Neural crest cell (in vitro differentiated cells): ENCODE measurements around the gene ZNF398. TPM values are rescaled to one million over a fixed set of nuclear protein-coding genes. Genes with fewer than 3 reads are reported as not detected.

Source experiments
- DNase-seq: peaks from one replicate; pipeline ENCODE4 v3.0.0; 2021; ENCODE audit warnings: low read depth, mixed read lengths, low spot score
- H3K27ac Mint-ChIP-seq: one replicate; pipeline ENCODE4 v1.8.0; 2021; ENCODE audit warnings: mild to moderate bottlenecking, mixed read lengths; ENCODE audit not compliant: unreplicated experiment
- H3K27me3 Mint-ChIP-seq: 2 replicates; pipeline ENCODE4 v1.8.0; 2021; ENCODE audit warnings: low read depth, mild to moderate bottlenecking, mixed read lengths
- H3K36me3 Mint-ChIP-seq: 2 replicates; pipeline ENCODE4 v1.8.0; 2021; ENCODE audit warnings: low read depth, mild to moderate bottlenecking, mixed read lengths
- H3K4me1 Mint-ChIP-seq: 2 replicates; pipeline ENCODE4 v1.8.0; 2021; ENCODE audit warnings: mixed read lengths
- H3K4me3 Mint-ChIP-seq: one replicate; pipeline ENCODE4 v1.8.0; 2021; ENCODE audit warnings: mild to moderate bottlenecking, mixed read lengths
- H3K9me3 Mint-ChIP-seq: 2 replicates; pipeline ENCODE4 v1.8.0; 2021; ENCODE audit warnings: mixed read lengths
- total RNA-seq: library from RNA; stranded (reverse); gene quantifications from 2 replicates; pipeline ENCODE4 v1.2.1, GENCODE V29; 2021
- TF ChIP-seq, protein P1 (sequence below): fragments of 200-600 bp; sonication (generic); conservative IDR thresholded peaks from 2 replicates; pipeline ENCODE4 v1.5.0; 2021; ENCODE audit warnings: antibody characterized with exemption, mild to moderate bottlenecking

The ZNF398 gene
- total RNA-seq, 1 donor from 2014 or later: 19.6 TPM

GRCh38 chr7:149197675-149198074 lies 50.4 kb downstream of the ZNF398 start:
- H3K27me3 Mint-ChIP-seq: no peaks in the 10 kb centered on the region
- TF ChIP-seq, protein P1, sequence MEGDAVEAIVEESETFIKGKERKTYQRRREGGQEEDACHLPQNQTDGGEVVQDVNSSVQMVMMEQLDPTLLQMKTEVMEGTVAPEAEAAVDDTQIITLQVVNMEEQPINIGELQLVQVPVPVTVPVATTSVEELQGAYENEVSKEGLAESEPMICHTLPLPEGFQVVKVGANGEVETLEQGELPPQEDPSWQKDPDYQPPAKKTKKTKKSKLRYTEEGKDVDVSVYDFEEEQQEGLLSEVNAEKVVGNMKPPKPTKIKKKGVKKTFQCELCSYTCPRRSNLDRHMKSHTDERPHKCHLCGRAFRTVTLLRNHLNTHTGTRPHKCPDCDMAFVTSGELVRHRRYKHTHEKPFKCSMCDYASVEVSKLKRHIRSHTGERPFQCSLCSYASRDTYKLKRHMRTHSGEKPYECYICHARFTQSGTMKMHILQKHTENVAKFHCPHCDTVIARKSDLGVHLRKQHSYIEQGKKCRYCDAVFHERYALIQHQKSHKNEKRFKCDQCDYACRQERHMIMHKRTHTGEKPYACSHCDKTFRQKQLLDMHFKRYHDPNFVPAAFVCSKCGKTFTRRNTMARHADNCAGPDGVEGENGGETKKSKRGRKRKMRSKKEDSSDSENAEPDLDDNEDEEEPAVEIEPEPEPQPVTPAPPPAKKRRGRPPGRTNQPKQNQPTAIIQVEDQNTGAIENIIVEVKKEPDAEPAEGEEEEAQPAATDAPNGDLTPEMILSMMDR: no peak
- no peak for DNase-seq

GRCh38 chr7:149198161-149198816 lies 51.0 kb downstream of the ZNF398 start:
- Mint-ChIP-seq H3K36me3 (peaks cover 30% of the 10 kb centered on the region), H3K4me3 (peak overlapping the region; percentile 94), H3K4me1 (peaks cover 8% of the 10 kb centered on the region), H3K27ac (no peak overlapping the region), H3K9me3 (no peaks in the 10 kb centered on the region), H3K27me3 (no peaks in the 10 kb centered on the region)
- no peak for DNase-seq
- TF ChIP-seq, protein P1: no peak

More at GRCh38 chr7:149197675-149198074, 50.4 kb downstream of the ZNF398 start:
- H3K27ac Mint-ChIP-seq: no peak overlapping the region
- peaks cover 8% of the 10 kb centered on the region for H3K4me1 Mint-ChIP-seq
- H3K36me3 Mint-ChIP-seq: peaks cover 30% of the 10 kb centered on the region
- no peaks in the 10 kb centered on the region for H3K9me3 Mint-ChIP-seq
- peak overlapping the region; percentile 94 for H3K4me3 Mint-ChIP-seq

DNA sequence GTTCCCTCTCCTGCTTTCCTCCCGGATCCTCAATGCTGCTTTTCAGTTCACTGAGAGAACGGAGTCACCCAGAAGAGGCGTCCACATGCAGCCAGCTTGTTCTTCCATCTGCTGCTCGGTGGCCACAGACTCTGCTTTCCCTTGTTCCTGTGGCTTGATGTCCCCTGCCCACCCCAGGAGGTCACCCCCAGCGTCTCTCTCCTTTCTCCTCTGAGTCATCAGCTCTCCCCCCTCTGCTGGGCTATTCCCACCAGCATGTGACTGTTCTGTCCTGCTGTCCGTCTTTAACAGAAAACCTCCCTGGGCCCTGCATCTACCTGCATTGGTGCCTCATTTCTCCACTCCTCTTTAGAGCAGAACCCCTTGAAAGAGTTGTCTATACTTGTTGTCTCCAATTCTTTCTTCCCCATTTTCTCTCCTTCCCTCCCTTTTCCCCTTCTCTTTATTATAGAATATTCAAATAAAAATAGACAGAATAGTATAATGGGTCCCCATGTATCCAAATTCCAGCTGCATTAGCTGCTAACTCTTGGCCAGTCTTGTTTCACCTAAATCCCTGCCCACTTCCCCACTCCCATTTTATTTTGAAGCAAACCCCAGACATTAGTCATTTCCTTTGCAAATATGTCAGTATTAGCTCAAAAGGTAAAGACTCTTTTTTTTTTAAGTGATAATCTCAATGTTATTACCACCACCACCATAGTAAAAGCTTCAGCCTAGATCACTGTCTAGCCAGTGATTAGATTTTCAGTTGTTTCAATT lies 52.2 kb downstream of the ZNF398 start:
- H3K9me3 Mint-ChIP-seq: no peaks in the 10 kb centered on the region
- peaks cover 8% of the 10 kb centered on the region for H3K4me1 Mint-ChIP-seq
- TF ChIP-seq, protein P1: no peak
- no peaks in the 10 kb centered on the region for H3K27me3 Mint-ChIP-seq
- no peak overlapping the region for H3K27ac Mint-ChIP-seq
- no peak for DNase-seq
- peaks cover 39% of the 10 kb centered on the region for H3K36me3 Mint-ChIP-seq
- H3K4me3 Mint-ChIP-seq: peak overlapping the region; percentile 81

DNA sequence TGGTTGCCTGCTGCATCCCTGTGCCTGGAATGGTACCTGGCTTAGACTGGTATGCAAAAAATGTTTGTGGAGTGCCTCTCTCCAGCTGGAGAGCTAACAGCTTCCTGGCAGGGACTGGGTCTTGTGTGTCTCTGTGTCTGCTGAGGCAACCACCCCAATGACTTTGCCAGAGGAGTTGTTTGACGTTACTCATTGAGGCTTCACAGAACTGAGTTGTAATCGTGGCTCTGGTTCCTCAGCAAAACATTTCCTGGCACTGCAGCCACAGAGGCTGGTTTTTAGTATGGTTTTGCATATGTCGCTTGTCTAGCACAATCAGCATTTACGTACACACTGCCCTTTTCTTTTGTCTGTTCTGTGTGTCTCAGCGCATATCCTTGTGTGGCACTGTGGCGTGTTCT lies 55.6 kb downstream of the ZNF398 start:
- no peak overlapping the region for H3K27ac Mint-ChIP-seq
- no peaks in the 10 kb centered on the region for H3K9me3 Mint-ChIP-seq
- H3K36me3 Mint-ChIP-seq: peaks cover 45% of the 10 kb centered on the region

DNA sequence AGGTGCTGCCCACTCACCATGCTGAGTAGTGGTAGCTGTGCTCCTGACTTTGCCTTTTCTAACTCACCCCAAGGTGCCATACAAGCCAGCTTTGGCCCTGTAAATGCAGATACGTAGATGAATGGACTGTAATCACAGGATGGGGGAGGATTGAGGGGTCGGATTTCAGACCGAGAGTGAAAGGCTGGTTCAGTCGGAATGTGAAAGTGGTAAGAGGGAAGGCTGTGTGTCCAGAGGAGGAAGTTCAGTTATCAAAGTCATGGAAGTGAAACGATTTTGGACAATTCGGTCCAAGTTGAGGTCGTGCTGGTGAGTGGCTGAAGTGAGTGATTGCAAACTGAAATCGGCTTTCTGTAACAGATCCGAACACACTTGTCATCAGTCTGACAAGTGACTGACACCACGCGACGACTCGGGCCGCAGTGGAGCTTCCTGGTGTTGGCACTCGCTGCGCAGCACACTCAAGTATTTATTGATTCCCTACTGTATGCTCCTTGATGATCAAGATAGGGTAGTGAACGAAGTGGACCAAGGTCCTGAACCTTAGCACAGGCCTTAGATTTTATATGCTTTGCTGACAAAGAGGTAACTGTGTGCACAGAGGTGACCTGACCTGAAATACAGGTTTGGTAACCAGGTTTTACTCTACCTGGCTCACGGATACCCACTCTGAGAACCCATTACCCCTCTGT lies 58.6 kb downstream of the ZNF398 start:
- Mint-ChIP-seq H3K4me1 (peaks cover 6% of the 10 kb centered on the region), H3K27me3 (no peaks in the 10 kb centered on the region), H3K9me3 (no peaks in the 10 kb centered on the region), H3K4me3 (no peak overlapping the region), H3K36me3 (peaks cover 34% of the 10 kb centered on the region), H3K27ac (no peak overlapping the region)
- TF ChIP-seq, protein P1: no peak
- no peak for DNase-seq

More for the DNA sequence above, 55.6 kb downstream of the ZNF398 start:
- DNase-seq: no peak
- Mint-ChIP-seq H3K4me3 (peak overlapping the region; percentile 44), H3K27me3 (no peaks in the 10 kb centered on the region), H3K4me1 (no peaks in the 10 kb centered on the region)
- TF ChIP-seq, protein P1: no peak
